Heart left ventricle (tissue), 16 donors: ENCODE measurements around the gene MAPK1IP1L. TPM values are rescaled to one million over a fixed set of nuclear protein-coding genes. Genes with fewer than 3 reads are reported as not detected.

ENCODE experiments used
- ATAC-seq, 4 donors: fragments of 200-7000 bp; cut with Tn5 transposase; one replicate each; pipeline ENCODE4 v1.9.1; 2020 to 2022; ENCODE audit warnings: moderate library complexity in 4 of 4, mild to moderate bottlenecking in 3 of 4, moderate number of reproducible peaks in 1 of 4
- DNase-seq, 5 donors: peaks; one replicate each; pipeline ENCODE4 v3.0.0-alpha.2; 2020
- H3K27ac ChIP-seq, 12 donors: fragments of 200-600 bp; sonication (generic) in 4 of 12; one replicate each; pipeline versions ENCODE4 v1.5.0 to v1.8.0; 2016 to 2022; ENCODE audit warnings: mild to moderate bottlenecking in 2 of 12
- H3K27me3 ChIP-seq, 9 donors: fragments of 200-600 bp; sonication (generic) in 2 of 9; one replicate each; pipeline versions ENCODE4 v1.5.1 to v1.8.0; 2016 to 2022; ENCODE audit warnings: mild to moderate bottlenecking in 3 of 9
- H3K36me3 ChIP-seq, 9 donors: fragments of 200-600 bp; sonication (generic) in 2 of 9; one replicate each; pipeline versions ENCODE4 v1.5.0 to v1.8.0; 2018 to 2022; ENCODE audit warnings: mild to moderate bottlenecking in 2 of 9
- H3K4me1 ChIP-seq, 12 donors: fragments of 200-600 bp; sonication (generic) in 4 of 12; one replicate each; pipeline versions ENCODE4 v1.5.0 to v1.8.0; 2016 to 2022; ENCODE audit warnings: mild to moderate bottlenecking in 3 of 12
- H3K4me3 ChIP-seq, 12 donors: fragments of 200-600 bp; sonication (generic) in 4 of 12; one replicate each; pipeline versions ENCODE4 v1.5.0 to v1.8.0; 2017 to 2022; ENCODE audit warnings: mild to moderate bottlenecking in 9 of 12, moderate library complexity in 4 of 12
- H3K9me3 ChIP-seq, 12 donors: fragments of 200-600 bp; sonication (generic) in 4 of 12; one replicate each; pipeline versions ENCODE4 v1.5.0 to v1.8.0; 2016 to 2022; ENCODE audit warnings: mild to moderate bottlenecking in 1 of 12
- POLR2A ChIP-seq, 2 donors: fragments of 450-650 bp; IDR thresholded peaks; one replicate each; pipeline ENCODE4 v1.6.1; 2017; ENCODE audit warnings: antibody characterized with exemption in 2 of 2, mild to moderate bottlenecking in 2 of 2, moderate library complexity in 2 of 2
- WGBS, 4 donors: extraction: QIAGEN DNeasy Blood & Tissue Kit in 2 of 4; methylation state at CpG; one replicate each; pipeline versions ENCODE4 v1.1.5 to v1.1.7; 2013 to 2018; 5-methylcytosine and 5-hydroxymethylcytosine counted together
- intact Hi-C, 10 donors: fragments of 100-400 bp; cut with DNase I; formaldehyde crosslinking; loops; one replicate each; pipeline versions ENCODE4 v1.11.1 to v1.14.2; 2022
- polyA plus RNA-seq, 2 donors: library from polyadenylated mRNA; stranded (reverse); fragments of 200-250 nt; gene quantifications; one replicate each; pipeline ENCODE4 v1.2.3, GENCODE V29; 2013
- total RNA-seq, 9 donors: library from RNA; depleted of rRNA in 2 of 9; stranded (reverse); fragments of >200 nt in 2 of 9; fragmentation: NEBNext Ultra II Directional in 3 of 9; extraction: Animal tissue kit (Norgen Biotek cat#: 25700) in 3 of 9; gene quantifications; one replicate each; pipeline versions ENCODE4 v1.1.0 to v1.2.4, GENCODE V29; 2016 to 2023
- TF ChIP-seq, protein P1 (sequence below), 12 donors: fragments of 200-600 bp; sonication (generic) in 4 of 12; IDR thresholded peaks; one replicate each; pipeline versions ENCODE4 v1.5.0 to v1.8.0; 2018 to 2022; ENCODE audit warnings: antibody characterized with exemption in 12 of 12, mild to moderate bottlenecking in 5 of 12
- donor health status: ischemic (EF 13 %, LVEDD 7.1; RV severe dilation, severe dysfunction).
- donor health status: healthy with polysubstance abuse.
- donor health status: DM: no; HTN: yes; CAD: no.
- donor health status: DM: no; HTN: no; CAD: no.
- donor health status: ischemic (EF 25% LVEDD 6.9; RV normal size, moderate dysfunction).
- donor health status: ischemic (EF 25% LVEDD 5.7; RV mildly dilated, moderate dysfunction).
- donor health status: healthy.
- donor health status: DM: yes; HTN: yes; CAD: no.
- donor health status: ischemic (EF 35%, LVEDD 5.7; RV mildly dilated, moderate dysfunction).
- donor health status: nonischemic (EF 11% LVEDD 7.7; RV severe dilation, severe dysfunction).
- donor health status: DM: yes; HTN: yes; CAD: no.
- donor health status: PGD.
- donor health status: ischemic (EF 29% LVEDD 5.4; RV normal size, mild dysfunction).
- donor health status: nonischemic (EF 23%, LVEDD 6.1; RV moderate dilation, normal function).

The MAPK1IP1L gene
- total and polyA plus RNA-seq, 11 donors = 23.8 to 159 (median 77.5) TPM

DNA sequence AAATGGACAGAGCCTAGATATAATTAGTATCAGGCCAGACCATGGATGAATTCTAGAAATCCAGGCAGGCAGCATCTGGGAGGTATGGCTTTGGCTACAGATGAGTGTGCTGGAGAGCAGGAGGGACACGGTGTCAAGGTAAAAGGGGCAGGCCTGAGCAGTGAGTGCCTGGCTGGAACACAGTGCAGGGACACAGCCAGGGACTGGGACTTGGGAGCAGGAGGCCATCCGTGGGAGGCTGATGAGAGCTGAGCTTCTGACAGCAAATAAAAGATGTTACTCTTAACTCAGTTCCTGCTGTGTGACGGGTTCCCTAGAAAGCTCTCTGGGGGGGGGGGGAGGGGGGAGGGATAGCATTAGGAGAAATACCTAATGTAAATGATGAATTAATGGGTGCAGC lies 64.0 kb downstream of the MAPK1IP1L start:
- Histone ChIP-seq H3K27me3 (no peaks in the 10 kb centered on the region), H3K4me1 (peaks cover 3 to 47% (median 32%) of the 10 kb centered on the region in 12 donors), H3K27ac (no peak overlapping the region), H3K4me3 (no peak overlapping the region), H3K36me3 (no peaks in the 10 kb centered on the region), H3K9me3 (no peaks in the 10 kb centered on the region)
- DNase-seq (no peak), ATAC-seq (no peak)
- no peak for TF ChIP-seq POLR2A (IDR thresholded peaks at IDR 0.05)
- TF ChIP-seq, protein P1, sequence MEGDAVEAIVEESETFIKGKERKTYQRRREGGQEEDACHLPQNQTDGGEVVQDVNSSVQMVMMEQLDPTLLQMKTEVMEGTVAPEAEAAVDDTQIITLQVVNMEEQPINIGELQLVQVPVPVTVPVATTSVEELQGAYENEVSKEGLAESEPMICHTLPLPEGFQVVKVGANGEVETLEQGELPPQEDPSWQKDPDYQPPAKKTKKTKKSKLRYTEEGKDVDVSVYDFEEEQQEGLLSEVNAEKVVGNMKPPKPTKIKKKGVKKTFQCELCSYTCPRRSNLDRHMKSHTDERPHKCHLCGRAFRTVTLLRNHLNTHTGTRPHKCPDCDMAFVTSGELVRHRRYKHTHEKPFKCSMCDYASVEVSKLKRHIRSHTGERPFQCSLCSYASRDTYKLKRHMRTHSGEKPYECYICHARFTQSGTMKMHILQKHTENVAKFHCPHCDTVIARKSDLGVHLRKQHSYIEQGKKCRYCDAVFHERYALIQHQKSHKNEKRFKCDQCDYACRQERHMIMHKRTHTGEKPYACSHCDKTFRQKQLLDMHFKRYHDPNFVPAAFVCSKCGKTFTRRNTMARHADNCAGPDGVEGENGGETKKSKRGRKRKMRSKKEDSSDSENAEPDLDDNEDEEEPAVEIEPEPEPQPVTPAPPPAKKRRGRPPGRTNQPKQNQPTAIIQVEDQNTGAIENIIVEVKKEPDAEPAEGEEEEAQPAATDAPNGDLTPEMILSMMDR (IDR thresholded peaks at IDR 0.05) = no peak
- whole genome bisulfite sequencing, 4 donors = 32 to 51% (median 39%) methylated on average over 3 of the region's 3 CpGs
- intact Hi-C loops = no loop called here

GRCh38 chr14:55115861-55116245 lies 64.4 kb downstream of the MAPK1IP1L start:
- intact Hi-C loops = no loop called here
- H3K4me1 ChIP-seq = peaks cover 7 to 51% (median 35%) of the 10 kb centered on the region in 12 donors
- H3K4me3 ChIP-seq = no peak overlapping the region
- WGBS, 4 donors = 91 to 94% (median 92%) methylated on average over 4 of the region's 4 CpGs
- H3K9me3 ChIP-seq = no peaks in the 10 kb centered on the region
- no peak overlapping the region for H3K27ac ChIP-seq
- H3K36me3 ChIP-seq = no peaks in the 10 kb centered on the region
- ATAC-seq (no peak), DNase-seq (no peak)
- no peak for TF ChIP-seq POLR2A (IDR thresholded peaks at IDR 0.05)
- TF ChIP-seq, protein P1 (IDR thresholded peaks at IDR 0.05) = no peak
- H3K27me3 ChIP-seq = no peaks in the 10 kb centered on the region

- no peak for DNase-seq
- Histone ChIP-seq H3K9me3 (no peaks in the 10 kb centered on the region), H3K27ac (peak overlapping the region in 2 of 12 donors; percentile 89 to 93), H3K4me3 (no peak overlapping the region), H3K4me1 (peaks cover 7 to 57% (median 38%) of the 10 kb centered on the region in 12 donors), H3K36me3 (no peaks in the 10 kb centered on the region), H3K27me3 (no peaks in the 10 kb centered on the region)
- TF ChIP-seq POLR2A (IDR thresholded peaks at IDR 0.05) = no peak
- TF ChIP-seq, protein P1 (IDR thresholded peaks at IDR 0.05) = no peak
- ATAC-seq = no peak
- intact Hi-C loops = no loop called here
- 69 to 71% (median 70%) methylated on average over 11 of the region's 11 CpGs for WGBS, 4 donors
These were observed 65.0 kb downstream of the MAPK1IP1L start for GRCh38 chr14:55116246-55117030.

DNA sequence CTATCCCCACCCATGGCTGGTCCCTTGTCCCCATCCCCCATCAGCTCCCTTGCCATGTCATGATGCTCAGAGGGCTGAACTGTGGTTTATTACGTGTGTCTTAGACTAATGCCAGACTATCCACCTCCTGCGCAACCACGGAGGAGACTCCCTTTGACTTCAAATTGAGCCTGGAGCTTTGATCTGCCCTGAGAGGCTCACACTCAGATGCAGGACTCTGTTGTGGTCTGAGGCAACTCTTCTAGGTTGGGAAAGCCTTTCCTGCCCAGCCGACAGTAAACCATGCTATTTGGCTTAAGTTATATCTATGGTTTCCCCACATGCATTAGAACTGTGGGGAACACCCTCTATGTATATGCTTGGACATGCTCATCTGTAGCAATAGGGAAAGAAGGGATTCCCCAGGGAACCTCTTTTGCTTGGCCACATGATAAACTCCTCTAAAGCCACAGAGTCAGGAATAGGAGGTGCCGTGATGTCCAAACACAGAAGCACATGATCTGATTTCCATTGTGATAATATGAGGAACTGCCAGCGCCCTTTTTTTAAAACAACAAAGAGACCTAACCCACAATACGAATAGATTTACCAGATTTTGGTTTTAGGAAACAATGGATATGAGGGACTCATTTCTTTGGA lies 66.5 kb downstream of the MAPK1IP1L start:
- peak; percentile 23 to 70 (median 27) for ATAC-seq
- no peak overlapping the region for H3K4me3 ChIP-seq
- 43 to 67% (median 64%) methylated on average over 7 of the region's 7 CpGs for WGBS, 4 donors
- intact Hi-C loops = no loop called here
- peak in 1 of 5 donors; percentile 39 for DNase-seq
- no peaks in the 10 kb centered on the region for H3K9me3 ChIP-seq
- no peaks in the 10 kb centered on the region for H3K27me3 ChIP-seq
- peak overlapping the region; percentile 75 to 94 (median 88) for H3K27ac ChIP-seq
- TF ChIP-seq, protein P1 (IDR thresholded peaks at IDR 0.05) = no peak
- no peak for TF ChIP-seq POLR2A (IDR thresholded peaks at IDR 0.05)
- peaks cover 16 to 72% (median 50%) of the 10 kb centered on the region in 12 donors for H3K4me1 ChIP-seq
- H3K36me3 ChIP-seq = no peaks in the 10 kb centered on the region
